GM10266 (cell line): ENCODE data around the gene PRKG1.

ENCODE experiments used
- DNase-seq: peaks from one replicate; pipeline ENCODE4 v3.0.0; 2012; ENCODE audit errors: extremely low spot score
- TF ChIP-seq, protein P1 (sequence below): IDR thresholded peaks from 2 replicates; pipeline ENCODE4 v1.5.1; 2012; ENCODE audit warnings: mild to moderate bottlenecking, low read depth; ENCODE audit not compliant: control insufficient read depth, insufficient read depth; ENCODE audit errors: missing control alignments

PRKG1 gene

GRCh38 chr10:51861731-51862130 is 787.4 kb downstream of the PRKG1 start:
- TF ChIP-seq, protein P1, sequence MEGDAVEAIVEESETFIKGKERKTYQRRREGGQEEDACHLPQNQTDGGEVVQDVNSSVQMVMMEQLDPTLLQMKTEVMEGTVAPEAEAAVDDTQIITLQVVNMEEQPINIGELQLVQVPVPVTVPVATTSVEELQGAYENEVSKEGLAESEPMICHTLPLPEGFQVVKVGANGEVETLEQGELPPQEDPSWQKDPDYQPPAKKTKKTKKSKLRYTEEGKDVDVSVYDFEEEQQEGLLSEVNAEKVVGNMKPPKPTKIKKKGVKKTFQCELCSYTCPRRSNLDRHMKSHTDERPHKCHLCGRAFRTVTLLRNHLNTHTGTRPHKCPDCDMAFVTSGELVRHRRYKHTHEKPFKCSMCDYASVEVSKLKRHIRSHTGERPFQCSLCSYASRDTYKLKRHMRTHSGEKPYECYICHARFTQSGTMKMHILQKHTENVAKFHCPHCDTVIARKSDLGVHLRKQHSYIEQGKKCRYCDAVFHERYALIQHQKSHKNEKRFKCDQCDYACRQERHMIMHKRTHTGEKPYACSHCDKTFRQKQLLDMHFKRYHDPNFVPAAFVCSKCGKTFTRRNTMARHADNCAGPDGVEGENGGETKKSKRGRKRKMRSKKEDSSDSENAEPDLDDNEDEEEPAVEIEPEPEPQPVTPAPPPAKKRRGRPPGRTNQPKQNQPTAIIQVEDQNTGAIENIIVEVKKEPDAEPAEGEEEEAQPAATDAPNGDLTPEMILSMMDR, result no peak
- DNase-seq, result no peak

- TF ChIP-seq, protein P1, result no peak
- no peak for DNase-seq
These were observed 787.9 kb downstream of the PRKG1 start for GRCh38 chr10:51862149-51862548.

DNA sequence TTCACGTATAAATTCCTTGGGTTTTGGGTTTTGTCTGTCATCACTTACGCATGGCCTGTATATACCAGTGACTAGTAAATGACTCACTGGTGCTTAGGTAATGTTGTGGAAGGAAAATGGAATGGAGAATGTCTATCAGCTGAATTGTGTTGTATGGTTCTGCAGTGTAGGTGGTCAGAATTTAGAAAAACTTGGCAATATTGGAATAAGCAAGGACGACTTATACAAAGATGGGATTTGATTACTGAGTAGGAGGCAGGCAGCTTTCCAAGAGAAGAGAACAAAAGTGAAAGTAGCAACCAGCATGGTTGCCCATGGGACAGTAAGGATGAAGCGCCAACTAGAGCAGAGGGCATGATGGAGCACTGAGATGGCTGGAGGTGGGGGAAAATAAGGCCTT is 793.7 kb downstream of the PRKG1 start:
- no peak for DNase-seq
- TF ChIP-seq, protein P1, result no peak

DNA sequence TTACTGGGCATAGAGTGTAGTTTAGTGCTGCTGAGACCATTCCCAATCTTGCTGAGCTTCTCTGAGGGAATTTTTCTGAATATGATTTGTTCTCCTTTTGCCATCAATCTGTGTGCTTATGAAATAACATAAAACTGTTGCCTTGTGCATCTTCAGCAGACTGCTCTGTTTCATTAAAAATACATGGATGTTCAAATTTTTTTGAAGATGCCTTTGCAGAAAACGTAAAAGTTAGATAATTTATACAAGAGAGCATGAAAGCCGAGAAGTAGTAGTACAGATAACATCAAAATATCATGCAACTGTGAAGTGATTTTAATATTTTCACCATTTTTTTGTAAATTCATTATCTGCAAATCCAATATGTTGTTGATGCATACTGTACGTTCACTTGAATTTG is 799.8 kb downstream of the PRKG1 start:
- TF ChIP-seq, protein P1, result no peak
- DNase-seq, result no peak

- no peak for DNase-seq
- TF ChIP-seq, protein P1, result no peak
These were observed 801.3 kb downstream of the PRKG1 start for GRCh38 chr10:51875610-51876009.

GRCh38 chr10:51876503-51876902 is 802.2 kb downstream of the PRKG1 start:
- DNase-seq, result no peak
- TF ChIP-seq, protein P1, result no peak

DNA sequence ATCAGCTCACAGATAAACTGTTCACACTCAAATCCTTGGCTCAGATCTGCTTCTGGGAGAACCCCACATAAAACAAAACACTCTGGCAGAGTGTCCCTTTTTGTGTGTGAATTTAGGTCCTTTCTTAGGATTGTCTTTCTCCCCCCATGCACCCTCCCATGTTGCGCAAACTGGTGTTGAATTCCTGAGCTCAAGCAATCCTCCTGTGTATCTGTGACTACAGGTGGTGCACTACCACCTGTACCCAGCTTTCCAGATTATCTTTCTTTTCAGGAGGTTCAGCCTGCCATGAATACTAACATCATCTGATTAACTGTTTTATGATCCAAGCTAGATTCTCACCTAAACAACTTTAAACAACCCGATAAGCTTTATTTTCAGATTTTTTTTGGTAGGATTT is 802.7 kb downstream of the PRKG1 start:
- no peak for DNase-seq

More for the DNA sequence above, 802.7 kb downstream of the PRKG1 start:
- TF ChIP-seq, protein P1, result no peak
